H9 (cell line): ENCODE measurements around the gene CHMP4A. TPM values are rescaled to one million over a fixed set of nuclear protein-coding genes. Genes with fewer than 3 reads are reported as not detected.

ENCODE experiments used
- DNase-seq: peaks from one replicate; pipeline ENCODE4 v3.0.0-alpha.2; 2017
- H2AFZ ChIP-seq: one replicate; pipeline ENCODE4 v1.6.1; 2013; ENCODE audit warnings: mild to moderate bottlenecking, low read length, control low read depth, moderate library complexity
- H2AK5ac ChIP-seq: 2 replicates; pipeline ENCODE4 v1.6.1; 2013; ENCODE audit warnings: low read length, control low read depth, mixed read lengths; ENCODE audit not compliant: insufficient read length
- H2BK120ac ChIP-seq: one replicate; pipeline ENCODE4 v1.6.1; 2013; ENCODE audit warnings: low read depth, mild to moderate bottlenecking, low read length, control low read depth, inconsistent platforms; ENCODE audit not compliant: poor library complexity, severe bottlenecking
- H2BK12ac ChIP-seq: 2 replicates; pipeline ENCODE4 v1.6.1; 2013; ENCODE audit warnings: low read length, control low read depth, mixed read lengths, low read depth; ENCODE audit not compliant: insufficient read length
- H2BK15ac ChIP-seq: 2 replicates; pipeline ENCODE4 v1.6.1; 2013; ENCODE audit warnings: low read depth, low read length, control low read depth
- H2BK20ac ChIP-seq: one replicate; pipeline ENCODE4 v1.6.1; 2013; ENCODE audit warnings: low read depth, mild to moderate bottlenecking, low read length, control low read depth, inconsistent platforms; ENCODE audit not compliant: poor library complexity, severe bottlenecking
- H2BK5ac ChIP-seq: 2 replicates; pipeline ENCODE4 v1.6.1; 2013; ENCODE audit warnings: low read length, control low read depth, mixed read lengths; ENCODE audit not compliant: insufficient read length
- H3K14ac ChIP-seq: 2 replicates; pipeline ENCODE4 v1.6.1; 2013; ENCODE audit warnings: low read length, control low read depth; ENCODE audit not compliant: insufficient read depth
- H3K18ac ChIP-seq: 2 replicates; pipeline ENCODE4 v1.6.1; 2013; ENCODE audit warnings: low read depth, mild to moderate bottlenecking, mixed read lengths, low read length, control low read depth; ENCODE audit not compliant: insufficient read length
- H3K23ac ChIP-seq: 2 replicates; pipeline ENCODE4 v1.6.1; 2013; ENCODE audit warnings: low read length, control low read depth, mixed read lengths, low read depth; ENCODE audit not compliant: insufficient read length
- H3K23me2 ChIP-seq: 2 replicates; pipeline ENCODE4 v1.6.1; 2013; ENCODE audit warnings: low read depth, mild to moderate bottlenecking, mixed read lengths, low read length, control low read depth; ENCODE audit not compliant: insufficient read length, poor library complexity, severe bottlenecking
- H3K27ac ChIP-seq: 2 replicates; pipeline ENCODE4 v1.5.1; 2013; ENCODE audit warnings: low read length, control low read depth, mixed read lengths, low read depth; ENCODE audit not compliant: insufficient read length
- H3K27me3 ChIP-seq: 2 replicates; pipeline ENCODE4 v1.6.1; 2013; ENCODE audit warnings: low read length, control low read depth, inconsistent platforms; ENCODE audit not compliant: insufficient read depth
- H3K4ac ChIP-seq: 2 replicates; pipeline ENCODE4 v1.6.1; 2013; ENCODE audit warnings: low read depth, mild to moderate bottlenecking, control low read depth, inconsistent platforms, low read length, moderate library complexity
- H3K4me1 ChIP-seq: 2 replicates; pipeline ENCODE4 v1.6.1; 2013; ENCODE audit warnings: low read length, control low read depth, inconsistent platforms; ENCODE audit not compliant: insufficient read depth
- H3K4me2 ChIP-seq: 2 replicates; pipeline ENCODE4 v1.6.1; 2013; ENCODE audit warnings: low read length, control low read depth, mixed read lengths; ENCODE audit not compliant: insufficient read length, insufficient read depth
- H3K56ac ChIP-seq: 2 replicates; pipeline ENCODE4 v1.6.1; 2013; ENCODE audit warnings: low read depth, mild to moderate bottlenecking, mixed read lengths, low read length, control low read depth; ENCODE audit not compliant: insufficient read length
- H3K79me1 ChIP-seq: 2 replicates; pipeline ENCODE4 v1.6.1; 2013; ENCODE audit warnings: low read depth, mild to moderate bottlenecking, moderate library complexity, low read length, control low read depth, inconsistent platforms; ENCODE audit not compliant: insufficient read depth, poor library complexity, severe bottlenecking
- H3K79me2 ChIP-seq: 2 replicates; pipeline ENCODE4 v1.6.1; 2013; ENCODE audit warnings: low read length, control low read depth, inconsistent platforms; ENCODE audit not compliant: insufficient read depth
- H3K9ac ChIP-seq: 2 replicates; pipeline ENCODE4 v1.6.1; 2013; ENCODE audit warnings: low read length, control low read depth, mixed read lengths; ENCODE audit not compliant: insufficient read length; ENCODE audit errors: extremely low read depth
- H3K9me3 ChIP-seq: one replicate; pipeline ENCODE4 v1.6.1; 2013; ENCODE audit warnings: low read depth, low read length, inconsistent platforms; ENCODE audit not compliant: control insufficient read depth
- H3T11ph ChIP-seq: one replicate; pipeline ENCODE4 v1.6.1; 2013; ENCODE audit warnings: mild to moderate bottlenecking, low read length, control low read depth, inconsistent platforms
- H4K20me1 ChIP-seq: one replicate; pipeline ENCODE4 v1.6.1; 2013; ENCODE audit not compliant: control insufficient read depth, insufficient read length, insufficient read depth
- H4K5ac ChIP-seq: 2 replicates; pipeline ENCODE4 v1.6.1; 2013; ENCODE audit warnings: low read depth, mild to moderate bottlenecking, mixed read lengths, low read length, control low read depth; ENCODE audit not compliant: insufficient read length
- H4K8ac ChIP-seq: replicated peaks from 2 replicates; pipeline ENCODE4 v1.6.1; 2013; ENCODE audit warnings: low read length, control low read depth, mixed read lengths, low read depth; ENCODE audit not compliant: insufficient read length
- H4K91ac ChIP-seq: 2 replicates; pipeline ENCODE4 v1.6.1; 2013; ENCODE audit warnings: low read depth, mild to moderate bottlenecking, moderate library complexity, mixed read lengths, low read length, control low read depth; ENCODE audit not compliant: insufficient read length
- H3K27ac Mint-ChIP-seq, 3 experiments: 2 replicates in 2 of 3; 3 replicates in 1 of 3; pipeline ENCODE4 v1.8.0; 2020 to 2021; ENCODE audit warnings: mixed read lengths in 3 of 3, mild to moderate bottlenecking in 1 of 3, moderate library complexity in 1 of 3
- H3K27me3 Mint-ChIP-seq: 2 replicates; pipeline ENCODE4 v1.8.0; 2021; ENCODE audit warnings: low read depth, mild to moderate bottlenecking, moderate library complexity, mixed read lengths
- H3K36me3 Mint-ChIP-seq, 3 experiments: 2 replicates in 2 of 3; 3 replicates in 1 of 3; pipeline ENCODE4 v1.8.0; 2020 to 2021; ENCODE audit warnings: low read depth in 3 of 3, mixed read lengths in 3 of 3; ENCODE audit not compliant: insufficient read depth in 1 of 3
- H3K4me1 Mint-ChIP-seq, 2 experiments: 2 replicates each; pipeline ENCODE4 v1.8.0; 2020; ENCODE audit warnings: mixed read lengths in 2 of 2
- H3K4me3 Mint-ChIP-seq, 2 experiments: 2 replicates in 1 of 2; 3 replicates in 1 of 2; pipeline ENCODE4 v1.8.0; 2020 to 2021; ENCODE audit warnings: mild to moderate bottlenecking in 2 of 2, mixed read lengths in 2 of 2, moderate library complexity in 1 of 2
- H3K9me3 Mint-ChIP-seq, 2 experiments: 2 replicates in 1 of 2; 3 replicates in 1 of 2; pipeline ENCODE4 v1.8.0; 2020; ENCODE audit warnings: mild to moderate bottlenecking in 2 of 2, mixed read lengths in 2 of 2, moderate library complexity in 1 of 2
- CTCF ChIP-seq: fragments of 200-600 bp; sonication (generic); conservative IDR thresholded peaks from 3 replicates; pipeline ENCODE4 v1.8.0; 2021; ENCODE audit warnings: antibody characterized with exemption, mild to moderate bottlenecking
- WGBS: extraction: QIAGEN DNeasy Blood & Tissue Kit; methylation state at CpG from one replicate; pipeline ENCODE4 v1.1.7; 2013; ENCODE audit warnings: missing lambda C conversion rate, low lambda C conversion rate, mixed read lengths; ENCODE audit not compliant: insufficient read length; ENCODE audit errors: extremely low coverage; 5-methylcytosine and 5-hydroxymethylcytosine counted together
- total RNA-seq: library from RNA; stranded (reverse); gene quantifications from 2 replicates; pipeline ENCODE4 v1.2.1, GENCODE V29; 2021

CHMP4A gene
- total RNA-seq, 1 experiment from 2014 or later: 46.2 TPM

- Histone ChIP-seq H3K79me1 (no peaks in the 10 kb centered on the region), H3K18ac (no peak overlapping the region), H4K20me1 (peaks cover 2% of the 10 kb centered on the region), H3K27ac (no peak overlapping the region), H2BK120ac (no peak overlapping the region), H4K8ac (no peak overlapping the region), H3K79me2 (no peaks in the 10 kb centered on the region), H2BK20ac (no peak overlapping the region), H2BK5ac (no peak overlapping the region), H3K56ac (no peak overlapping the region), H3K9ac (no peak overlapping the region), H3K9me3 (no peaks in the 10 kb centered on the region), H3K4me2 (no peak overlapping the region), H2AFZ (no peak overlapping the region), H3T11ph (no peak overlapping the region), H2AK5ac (no peak overlapping the region), H3K27me3 (no peaks in the 10 kb centered on the region), H3K23ac (no peak overlapping the region), H3K4ac (no peak overlapping the region), H2BK12ac (no peak overlapping the region), H3K14ac (no peak overlapping the region), H3K4me1 (0 out of 2 replicates have a peak, but pooled peaks cover 2% of the 10 kb centered on the region), H4K91ac (no peak overlapping the region), H2BK15ac (no peak overlapping the region), H3K23me2 (peaks cover 7% of the 10 kb centered on the region), H4K5ac (no peak overlapping the region)
- no peak overlapping the region for H3K4me3 Mint-ChIP-seq
- WGBS: no CpG with 5 or more reads among the region's 5 CpGs
- no peak overlapping the region for H3K27ac Mint-ChIP-seq
- no peaks in the 10 kb centered on the region for H3K9me3 Mint-ChIP-seq
- peaks cover 13 to 17% of the 10 kb centered on the region in 2 experiments for H3K4me1 Mint-ChIP-seq
- TF ChIP-seq CTCF: no peak
- no peak for DNase-seq
- H3K36me3 Mint-ChIP-seq: peaks cover 35 to 68% (median 67%) of the 10 kb centered on the region in 3 experiments; a peak in 6 of 7 replicates
- H3K27me3 Mint-ChIP-seq: peaks cover under 1% of the 10 kb centered on the region; the same call in 1 of the 2 replicates
Observed at GRCh38 chr14:24238527-24239037, 25.3 kb upstream of the CHMP4A start.
